Endothelial cell of umbilical vein (primary cell): ENCODE measurements around the gene GSTM4. TPM values are rescaled to one million over a fixed set of nuclear protein-coding genes. Genes with fewer than 3 reads are reported as not detected.
"Not testable (repeated sequence)": the region's sequence is repeated elsewhere in the genome, so short reads cannot be mapped to it uniquely, and the experiment has no call there.

ENCODE experiments used
- BruUV-seq: library from RNA; stranded (reverse); fragments of 400-500 nt; replicated peaks from 2 replicates; lab custom pipeline; 2021; lab: Mats Ljungman, UMichigan
- CTCF ChIA-PET: fragments of 300-600, 350-600 bp; sonication (Branson Sonifier 250); formaldehyde crosslinking; loops from one replicate; lab custom pipeline; 2021; ENCODE audit warnings: antibody characterized with exemption, inconsistent platforms; lab: Charles Lee
- POLR2A ChIA-PET: fragments of 300-600, 350-600 bp; sonication (Branson Sonifier 250); formaldehyde crosslinking; loops from one replicate; lab custom pipeline; 2021; ENCODE audit warnings: antibody characterized with exemption, inconsistent platforms; lab: Charles Lee
- DNase-seq: peaks from one replicate; pipeline ENCODE4 v3.0.0-alpha.2; 2011; ENCODE audit warnings: low read depth, low spot score
- FAIRE-seq: peaks from 2 replicates; lab custom pipeline; 2011; peaks lifted over from hg19 to GRCh38; lab: Jason Lieb, UNC
- H2AFZ ChIP-seq: 2 replicates; pipeline ENCODE4 v1.6.0; 2012; ENCODE audit warnings: low read depth, low read length, control low read depth, inconsistent platforms
- H3K27ac ChIP-seq: 2 replicates; pipeline ENCODE4 v1.5.1; 2011; ENCODE audit warnings: low read depth, mild to moderate bottlenecking, control low read depth, low read length, moderate library complexity; ENCODE audit not compliant: insufficient read depth
- H3K27me3 ChIP-seq, 2 experiments: 2 replicates each; pipeline versions ENCODE4 v1.6.0 to v1.6.1; 2011; ENCODE audit warnings: low read length in 2 of 2, mixed read lengths in 1 of 2; ENCODE audit not compliant: control insufficient read depth in 2 of 2, insufficient read depth in 2 of 2
- H3K36me3 ChIP-seq, 2 experiments: 2 replicates in 1 of 2; 3 replicates in 1 of 2; pipeline ENCODE4 v1.5.1; 2011; ENCODE audit warnings: low read length in 2 of 2, mild to moderate bottlenecking in 1 of 2, moderate library complexity in 1 of 2; ENCODE audit not compliant: control insufficient read depth in 2 of 2, insufficient read depth in 2 of 2; ENCODE audit errors: extremely low read depth in 1 of 2
- H3K4me1 ChIP-seq: 3 replicates; pipeline ENCODE4 v1.5.1; 2011; ENCODE audit warnings: mild to moderate bottlenecking, low read length; ENCODE audit not compliant: control insufficient read depth, insufficient read depth; ENCODE audit errors: extremely low read depth
- H3K4me2 ChIP-seq: 2 replicates; pipeline ENCODE4 v1.6.1; 2011; ENCODE audit warnings: low read length, control low read depth, mixed read lengths; ENCODE audit not compliant: insufficient read depth
- H3K4me3 ChIP-seq, 3 experiments: fragments of 200-600 bp in 1 of 3; sonication (generic), shearing (Covaris generic) in 1 of 3; replicated peaks in 1 of 3; 2 replicates each; pipeline ENCODE4 v1.5.1; 2011 to 2016; ENCODE audit warnings: control low read depth in 3 of 3, low read length in 3 of 3, mild to moderate bottlenecking in 2 of 3, inconsistent platforms in 1 of 3, low read depth in 1 of 3, moderate library complexity in 1 of 3; ENCODE audit not compliant: insufficient read depth in 1 of 3
- H3K79me2 ChIP-seq: 2 replicates; pipeline ENCODE4 v1.6.0; 2012; ENCODE audit warnings: low read length, inconsistent platforms; ENCODE audit not compliant: control insufficient read depth, insufficient read depth
- H3K9ac ChIP-seq: replicated peaks from 2 replicates; pipeline ENCODE3; 2011; ENCODE audit warnings: low read length, control low read depth; ENCODE audit not compliant: insufficient read depth; ENCODE audit errors: extremely low read depth
- H3K9me1 ChIP-seq: replicated peaks from 3 replicates; pipeline ENCODE4 v1.6.0; 2011; ENCODE audit warnings: mild to moderate bottlenecking, low read length; ENCODE audit not compliant: control insufficient read depth, insufficient read depth; ENCODE audit errors: extremely low read depth
- H3K9me3 ChIP-seq: replicated peaks from 2 replicates; pipeline ENCODE4 v1.5.1; 2012; ENCODE audit warnings: low read length, inconsistent platforms; ENCODE audit not compliant: control insufficient read depth, insufficient read depth
- H4K20me1 ChIP-seq: replicated peaks from 2 replicates; pipeline ENCODE3; 2011; ENCODE audit warnings: mild to moderate bottlenecking, low read length; ENCODE audit not compliant: control insufficient read depth, insufficient read depth; ENCODE audit errors: extremely low read depth
- CTCF ChIP-seq, 2 donors: IDR thresholded peaks; 1 replicate in 1 of 2; 2 replicates in 1 of 2; pipeline ENCODE4 v1.5.1; 2011; ENCODE audit warnings: low read length in 2 of 2, mild to moderate bottlenecking in 2 of 2, moderate library complexity in 2 of 2, control low read depth in 1 of 2, inconsistent platforms in 1 of 2, low read depth in 1 of 2; ENCODE audit not compliant: insufficient read depth in 1 of 2; ENCODE audit errors: extremely low read depth in 1 of 2
- EZH2 ChIP-seq: IDR thresholded peaks from 2 replicates; pipeline ENCODE4 v1.6.1; 2012; ENCODE audit warnings: borderline replicate concordance, low read depth, mild to moderate bottlenecking, moderate library complexity, low read length, inconsistent platforms; ENCODE audit not compliant: severe bottlenecking
- FOS ChIP-seq: IDR thresholded peaks from 2 replicates; pipeline ENCODE4 v1.6.1; 2011; ENCODE audit warnings: mild to moderate bottlenecking, low read length, moderate library complexity, borderline replicate concordance; ENCODE audit not compliant: insufficient read depth
- GATA2 ChIP-seq: IDR thresholded peaks from 2 replicates; pipeline ENCODE4 v1.7.0; 2011; ENCODE audit warnings: low read depth, mild to moderate bottlenecking, moderate library complexity, mixed read lengths, low read length; ENCODE audit not compliant: insufficient read length, insufficient read depth
- JUN ChIP-seq: IDR thresholded peaks from 2 replicates; pipeline ENCODE4 v1.6.1; 2011; ENCODE audit warnings: borderline replicate concordance, low read depth; ENCODE audit not compliant: insufficient read length, insufficient read depth
- MAX ChIP-seq: IDR thresholded peaks from 2 replicates; pipeline ENCODE4 v1.6.1; 2011; ENCODE audit not compliant: insufficient read depth, insufficient read length
- MYC ChIP-seq: IDR thresholded peaks from one replicate; pipeline ENCODE4 v1.6.1; 2011; ENCODE audit warnings: mild to moderate bottlenecking, low read depth, low read length
- POLR2A ChIP-seq: IDR thresholded peaks from 2 replicates; pipeline ENCODE4 v1.6.1; 2012; ENCODE audit warnings: low read depth, mild to moderate bottlenecking, control low read depth, low read length
- POLR2AphosphoS5 ChIP-seq: IDR thresholded peaks from 2 replicates; pipeline ENCODE4 v1.6.1; 2012; ENCODE audit warnings: low read depth, mild to moderate bottlenecking, control low read depth, low read length, moderate library complexity; ENCODE audit not compliant: insufficient read depth
- dilution Hi-C: fragments of 300-500 bp; cut with MboI; formaldehyde crosslinking; loops from one replicate; pipeline ENCODE4 v1.15.0; 2019; ENCODE audit warnings: low sequenced_read_pairs; ENCODE audit not compliant: extremely low pct_ligation_motif_present
- intact Hi-C: fragments of 100-400 bp; cut with micrococcal nuclease; formaldehyde crosslinking; loops from one replicate; pipeline ENCODE4 v1.10.0; 2022
- polyA plus RNA-seq, 4 experiments: library from polyadenylated mRNA; depleted of rRNA in 3 of 4; stranded (reverse) in 3 of 4; unstranded in 1 of 4; fragments of >200 nt; gene quantifications; 2 replicates each; pipeline versions ENCODE4 v1.2.1 to v1.2.3, GENCODE V29; 2011 to 2012; ENCODE audit warnings: missing spikeins in 1 of 4
- total RNA-seq: library from RNA; stranded (reverse); gene quantifications from 2 replicates; pipeline ENCODE4 v1.2.3, GENCODE V29; 2021

GSTM4 gene
- total and polyA plus RNA-seq, 2 donors (not counting 3 experiments of a cell fraction or from before 2014, with no cell fraction given), result 9.5 to 11.6 TPM

GRCh38 chr1:109671067-109671466 is 15.2 kb downstream of the GSTM4 start:
- CTCF ChIA-PET, result interaction anchor here (1.0 to 1.1 kb wide), 2 partner anchors 31 to 314 kb away, joined by 5 read pairs; partner anchors contain the start of gene AHCYL1
- DNase-seq, result peak; percentile 0

GRCh38 chr1:109673861-109674260 is 18.0 kb downstream of the GSTM4 start:
- CTCF ChIA-PET, H4K20me1 ChIP-seq, dilution Hi-C loops, H3K36me3 ChIP-seq, H3K27me3 ChIP-seq, H2AFZ ChIP-seq, BruUV-seq, H3K9me3 ChIP-seq, H3K79me2 ChIP-seq, intact Hi-C loops, H3K9ac ChIP-seq, H3K9me1 ChIP-seq, H3K27ac ChIP-seq, H3K4me1 ChIP-seq, H3K4me3 ChIP-seq, FAIRE-seq, H3K4me2 ChIP-seq, POLR2A ChIA-PET: not testable (repeated sequence)
- peak; percentile 0 for DNase-seq

More at GRCh38 chr1:109671067-109671466, 15.2 kb downstream of the GSTM4 start:
- Histone ChIP-seq H3K4me2 (no peak overlapping the region), H3K4me1 (peaks cover 5% of the 10 kb centered on the region), H3K79me2 (no peaks in the 10 kb centered on the region), H3K27me3 (no peaks in the 10 kb centered on the region), H3K9me3 (no peaks in the 10 kb centered on the region), H3K9ac (no peak overlapping the region), H3K36me3 (no peaks in the 10 kb centered on the region), H3K27ac (no peak overlapping the region), H2AFZ (no peak overlapping the region), H3K4me3 (no peak overlapping the region), H4K20me1 (no peaks in the 10 kb centered on the region), H3K9me1 (no peaks in the 10 kb centered on the region)
- intact Hi-C loops, result no loop called here
- POLR2A ChIA-PET, result no interaction called here
- BruUV-seq, result no TSS peak
- TF ChIP-seq POLR2A, result no peak
- no peak for TF ChIP-seq FOS
- no peak for TF ChIP-seq POLR2AphosphoS5
- no peak for TF ChIP-seq MAX
- no peak for TF ChIP-seq CTCF (IDR thresholded peaks at IDR 0.05; ENCODE audit: extremely low read depth in 1 of 2, insufficient read depth in 1 of 2, low read depth in 1 of 2, low read length in 2 of 2)
- no peak for TF ChIP-seq MYC
- TF ChIP-seq EZH2, result no peak
- no peak for TF ChIP-seq JUN
- TF ChIP-seq GATA2, result no peak
- dilution Hi-C loops, result no loop called here
- no peak for FAIRE-seq

- H3K79me2 ChIP-seq, H3K4me3 ChIP-seq, FAIRE-seq, H3K27ac ChIP-seq, H3K9me1 ChIP-seq, H3K4me1 ChIP-seq, dilution Hi-C loops, CTCF ChIA-PET, intact Hi-C loops, H3K9ac ChIP-seq, H3K27me3 ChIP-seq, H3K9me3 ChIP-seq, POLR2A ChIA-PET, H3K4me2 ChIP-seq, H4K20me1 ChIP-seq, H3K36me3 ChIP-seq, BruUV-seq, H2AFZ ChIP-seq: not testable (repeated sequence)
- peak; percentile 0 for DNase-seq
Measured at GRCh38 chr1:109676683-109677381, 20.9 kb downstream of the GSTM4 start.
